ENCODE results near the gene SLC34A1.
A peak's percentile ranks its signal among the peaks of the same experiment; 100 is the strongest.
"Not testable (repeated sequence)": the region's sequence is repeated elsewhere in the genome, so short reads cannot be mapped to it uniquely, and the experiment has no call there.

Gene SLC34A1

DNA sequence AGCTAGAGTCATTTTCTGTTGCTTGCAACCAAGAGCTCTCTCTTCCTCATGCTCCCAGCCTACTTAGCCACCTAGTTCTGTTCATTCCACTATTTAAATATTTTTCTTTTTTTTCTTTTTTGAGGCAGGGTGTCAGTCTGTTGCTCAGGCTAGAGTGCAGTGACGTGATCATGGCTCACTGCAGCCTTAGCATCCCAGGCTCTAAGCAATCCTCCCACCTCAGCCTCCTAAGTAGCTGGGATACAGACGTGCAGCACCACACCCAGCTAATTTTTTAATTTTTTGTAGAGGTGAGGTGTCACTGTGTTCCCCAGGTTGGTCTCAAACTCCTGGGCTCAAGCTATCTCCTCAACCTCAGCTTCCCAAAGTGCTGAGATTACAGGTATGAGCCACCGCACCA, 30.2 kb downstream of the SLC34A1 start:
- DNase-seq, result no peak

GRCh38 chr5:177417081-177417480, 32.8 kb downstream of the SLC34A1 start:
- DNase-seq, result not testable (repeated sequence)

DNA sequence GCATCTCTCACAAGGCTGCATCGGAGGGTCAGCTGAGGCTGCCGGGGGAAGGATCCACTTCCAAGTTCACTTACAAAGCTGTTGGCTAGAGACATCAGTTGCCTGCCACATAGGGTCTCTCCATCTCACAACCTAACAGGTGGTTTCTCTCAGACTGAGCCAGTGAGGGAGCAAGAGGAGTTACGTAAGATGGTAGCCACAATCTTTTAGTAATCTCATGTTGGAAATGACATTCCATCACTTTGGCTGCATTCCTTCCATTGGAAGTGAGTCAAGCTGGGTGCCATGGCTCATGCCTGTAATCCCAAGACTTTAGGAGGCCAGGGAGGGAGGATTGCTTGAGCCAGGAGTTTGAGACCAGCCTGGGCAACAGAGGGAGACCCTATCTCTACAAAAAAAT, 34.8 kb downstream of the SLC34A1 start:
- DNase-seq, result no peak

DNA sequence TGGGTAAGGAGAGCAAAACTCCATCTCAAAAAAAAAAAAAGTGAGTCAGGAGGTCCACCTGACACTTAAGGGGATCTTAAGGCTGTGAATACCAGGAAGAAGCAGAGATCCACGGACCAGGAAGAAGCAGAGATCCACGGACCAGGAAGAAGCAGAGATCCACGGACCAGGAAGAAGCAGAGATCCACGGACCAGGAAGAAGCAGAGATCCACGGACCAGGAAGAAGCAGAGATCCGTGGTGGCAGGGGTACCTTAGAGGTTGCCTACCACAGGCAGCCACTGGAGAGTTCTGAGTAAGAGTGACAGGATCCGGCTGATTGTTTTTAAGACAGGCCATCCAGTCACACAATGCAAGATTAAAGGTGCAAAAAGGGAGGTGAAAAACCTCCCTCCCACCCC, 36.2 kb downstream of the SLC34A1 start:
- not testable (repeated sequence) for DNase-seq

DNA sequence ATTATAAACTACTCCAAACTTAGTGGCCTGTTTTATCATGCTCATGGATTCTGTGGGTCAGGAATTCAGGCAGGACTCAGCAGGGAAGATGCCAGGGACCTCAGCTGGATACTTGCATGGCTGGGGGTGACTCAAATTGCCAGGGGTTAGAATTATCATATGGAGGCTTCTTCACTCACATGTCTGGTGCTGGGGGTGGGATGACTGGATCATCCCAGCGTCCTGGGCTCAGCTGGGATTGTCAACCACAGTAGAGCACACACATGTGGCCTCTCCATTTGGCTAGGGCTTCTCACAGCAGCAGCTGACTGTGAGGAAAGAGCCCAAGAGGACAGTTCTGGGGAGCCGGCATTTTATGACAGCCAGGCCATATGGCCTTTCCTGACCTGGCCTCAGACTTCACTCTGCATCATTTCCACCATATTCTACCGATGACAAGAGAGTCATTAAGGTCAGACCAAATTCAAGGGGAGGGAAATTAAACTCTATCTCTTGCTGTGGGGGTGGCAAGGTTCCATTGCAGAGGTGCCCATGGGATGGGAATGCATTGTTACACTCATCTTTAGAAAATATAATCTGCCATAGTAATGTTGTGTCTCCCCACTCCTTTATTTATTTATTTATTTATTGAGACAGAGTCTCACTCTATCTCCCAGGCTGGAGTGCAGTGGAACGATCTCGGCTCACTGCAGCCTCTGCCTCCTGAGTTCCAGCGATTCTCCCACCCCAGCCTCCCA, 37.0 kb downstream of the SLC34A1 start:
- no peak for DNase-seq

GRCh38 chr5:177423671-177424070, 39.4 kb downstream of the SLC34A1 start:
- DNase-seq, result no peak

DNA sequence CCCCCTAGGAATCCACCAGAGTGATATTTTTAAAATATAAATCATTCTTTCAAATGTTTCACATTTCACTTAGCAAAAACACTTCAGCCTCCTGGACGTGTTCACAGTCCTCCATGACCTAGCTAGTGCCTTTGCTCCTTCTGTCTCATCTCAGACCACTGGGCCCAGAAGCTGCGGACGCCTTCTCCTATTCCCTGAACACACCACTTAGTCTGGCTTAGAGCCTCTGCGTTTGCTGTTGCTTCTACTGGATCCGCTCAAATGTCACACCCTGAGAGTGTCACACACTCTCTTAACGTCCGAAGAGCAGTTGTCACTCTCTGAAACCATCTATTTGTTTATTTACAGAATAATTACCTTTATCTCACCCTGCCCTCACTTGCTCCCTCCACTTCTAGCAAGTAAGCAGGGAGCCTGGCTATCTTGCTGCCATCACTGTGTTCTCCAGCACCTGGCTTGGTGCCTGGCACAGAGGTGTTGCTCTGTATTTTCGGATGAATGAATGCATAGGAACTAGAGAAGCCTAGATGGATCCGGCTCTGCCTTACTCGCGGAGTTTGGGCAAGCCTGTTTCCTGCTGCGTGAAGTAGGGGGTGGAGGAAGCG, 41.1 kb downstream of the SLC34A1 start:
- DNase-seq, result no peak

- DNase-seq, result peak; percentile 100
These were observed 41.7 kb downstream of the SLC34A1 start for GRCh38 chr5:177425801-177426565.

- no peak for DNase-seq
These were observed 42.5 kb downstream of the SLC34A1 start, which contains the start of gene GRK6 for GRCh38 chr5:177426566-177427210. Gene GRK6, plus strand, starts transcription at chr5:177426676. Its CDS starts 170 bp downstream, at chr5:177426846.

DNA sequence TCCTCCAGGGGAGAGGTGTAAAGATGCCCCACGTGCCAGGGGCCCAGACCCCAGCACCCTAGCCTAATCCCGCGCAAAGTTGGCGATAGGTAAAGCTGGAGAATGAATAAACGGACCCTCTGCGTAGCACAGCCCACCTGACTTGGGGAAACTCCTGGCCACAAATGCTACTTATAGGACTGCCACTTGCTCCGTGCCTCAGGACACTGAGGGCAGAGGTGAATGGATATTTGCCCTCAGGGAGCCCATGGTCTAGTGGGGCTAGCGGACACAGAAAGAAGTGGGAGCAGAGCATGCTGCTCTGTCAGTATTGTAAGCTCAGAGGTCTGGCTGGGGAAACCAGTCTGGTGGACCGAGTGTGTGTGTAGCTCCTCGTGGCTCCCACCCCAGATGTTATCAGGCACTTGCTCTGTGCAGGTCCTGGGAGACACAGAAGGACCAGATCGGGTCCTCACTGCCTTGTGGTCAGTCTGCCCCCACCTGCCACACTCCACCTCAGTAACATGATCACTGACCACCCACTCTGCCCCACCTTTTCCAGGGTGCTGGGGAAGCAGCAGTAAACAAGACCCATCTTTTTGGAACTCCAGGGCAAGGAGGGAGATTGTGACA, 43.1 kb downstream of the SLC34A1 start:
- DNase-seq, result peak; percentile 28

GRCh38 chr5:177427919-177428573, 43.8 kb downstream of the SLC34A1 start:
- peak; percentile 54 for DNase-seq

- no peak for DNase-seq
These were observed 44.5 kb downstream of the SLC34A1 start for GRCh38 chr5:177428574-177429217.

DNA sequence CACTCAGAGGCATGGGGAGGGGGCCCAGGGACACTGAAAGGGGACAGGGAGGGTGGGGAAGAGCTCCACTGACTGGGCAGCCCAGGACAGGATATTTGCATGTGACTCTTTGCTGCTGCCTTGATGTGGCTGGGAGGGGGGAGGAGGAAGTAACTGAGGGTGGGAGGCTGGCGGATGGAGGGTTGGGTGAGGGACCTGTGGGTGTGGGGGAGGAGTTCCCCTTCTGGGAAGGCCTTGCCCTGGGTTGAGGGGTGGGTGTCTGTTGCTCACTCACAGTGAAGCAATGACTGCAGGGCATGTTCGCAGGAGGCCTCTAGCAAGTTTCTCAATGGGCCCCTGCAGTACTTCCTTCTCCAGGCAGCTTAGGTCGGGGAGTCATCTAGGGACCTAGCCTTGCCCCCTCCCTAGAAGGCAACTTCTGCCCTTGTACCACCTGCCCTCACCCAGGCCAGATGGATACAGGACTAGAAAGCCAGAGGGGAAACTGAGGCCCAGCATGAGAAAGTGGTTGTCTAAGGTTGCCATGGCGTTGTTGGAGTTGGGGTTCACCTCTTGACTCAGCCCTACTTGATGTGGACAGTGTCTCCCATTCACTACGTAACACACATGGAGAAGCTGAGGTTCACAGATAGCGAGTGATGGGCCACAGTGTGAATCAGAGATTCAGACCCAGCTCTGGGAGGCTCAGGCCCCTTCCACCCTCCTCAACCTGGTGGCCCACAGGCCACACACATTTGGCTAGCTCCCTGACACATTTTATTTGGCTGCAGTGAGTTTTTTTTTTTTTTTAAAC, 45.2 kb downstream of the SLC34A1 start:
- peak; percentile 97 for DNase-seq

- no peak for DNase-seq
These were observed 46.1 kb downstream of the SLC34A1 start for GRCh38 chr5:177430140-177430951.

DNA sequence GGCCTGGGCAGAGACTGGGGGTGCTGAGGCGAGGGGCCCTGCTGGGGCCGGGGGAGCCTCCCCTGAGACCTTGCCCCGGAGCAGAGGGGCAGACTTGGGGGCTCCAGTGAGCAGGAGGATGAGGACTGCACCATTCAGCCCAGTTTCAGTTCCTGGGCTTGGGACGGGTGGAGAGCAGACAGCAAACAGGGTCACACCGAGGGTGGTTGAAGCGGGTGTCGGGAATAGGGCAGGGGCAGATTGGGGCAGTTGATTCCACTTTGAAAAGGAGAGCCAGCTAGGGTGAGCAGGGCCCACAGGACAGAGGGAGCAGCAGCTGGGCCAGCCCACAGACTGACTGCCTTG, 46.7 kb downstream of the SLC34A1 start:
- DNase-seq, result no peak

GRCh38 chr5:177431317-177432142, 47.3 kb downstream of the SLC34A1 start:
- no peak for DNase-seq

DNA sequence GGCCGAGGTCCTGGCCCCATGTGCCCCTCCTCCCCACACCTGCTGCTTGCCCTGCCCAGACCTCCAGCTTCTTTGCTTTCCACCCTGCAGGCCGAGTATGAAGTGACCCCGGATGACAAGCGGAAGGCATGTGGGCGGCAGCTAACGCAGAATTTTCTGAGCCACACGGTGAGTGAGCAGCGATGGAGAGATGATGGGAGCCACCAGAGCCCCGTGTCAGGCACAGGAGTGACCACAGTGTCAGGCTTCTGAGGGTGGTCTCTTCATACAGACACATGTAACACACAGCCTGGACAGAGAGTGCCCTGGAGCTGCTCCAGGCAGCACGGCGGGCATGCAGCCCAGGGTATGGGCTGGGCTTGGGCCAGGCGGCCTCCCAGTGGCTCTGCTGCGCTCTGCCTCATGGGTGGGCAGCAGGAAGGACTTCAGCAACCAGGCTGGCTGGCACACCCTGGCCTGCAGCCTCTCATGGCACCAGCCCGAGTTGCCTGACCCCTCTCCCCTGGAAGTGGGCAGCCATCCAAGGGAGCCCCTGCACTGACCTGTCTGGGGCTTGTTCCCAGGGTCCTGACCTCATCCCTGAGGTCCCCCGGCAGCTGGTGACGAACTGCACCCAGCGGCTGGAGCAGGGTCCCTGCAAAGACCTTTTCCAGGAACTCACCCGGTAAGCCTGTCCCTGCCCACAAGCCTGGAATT, 48.1 kb downstream of the SLC34A1 start:
- no peak for DNase-seq

DNA sequence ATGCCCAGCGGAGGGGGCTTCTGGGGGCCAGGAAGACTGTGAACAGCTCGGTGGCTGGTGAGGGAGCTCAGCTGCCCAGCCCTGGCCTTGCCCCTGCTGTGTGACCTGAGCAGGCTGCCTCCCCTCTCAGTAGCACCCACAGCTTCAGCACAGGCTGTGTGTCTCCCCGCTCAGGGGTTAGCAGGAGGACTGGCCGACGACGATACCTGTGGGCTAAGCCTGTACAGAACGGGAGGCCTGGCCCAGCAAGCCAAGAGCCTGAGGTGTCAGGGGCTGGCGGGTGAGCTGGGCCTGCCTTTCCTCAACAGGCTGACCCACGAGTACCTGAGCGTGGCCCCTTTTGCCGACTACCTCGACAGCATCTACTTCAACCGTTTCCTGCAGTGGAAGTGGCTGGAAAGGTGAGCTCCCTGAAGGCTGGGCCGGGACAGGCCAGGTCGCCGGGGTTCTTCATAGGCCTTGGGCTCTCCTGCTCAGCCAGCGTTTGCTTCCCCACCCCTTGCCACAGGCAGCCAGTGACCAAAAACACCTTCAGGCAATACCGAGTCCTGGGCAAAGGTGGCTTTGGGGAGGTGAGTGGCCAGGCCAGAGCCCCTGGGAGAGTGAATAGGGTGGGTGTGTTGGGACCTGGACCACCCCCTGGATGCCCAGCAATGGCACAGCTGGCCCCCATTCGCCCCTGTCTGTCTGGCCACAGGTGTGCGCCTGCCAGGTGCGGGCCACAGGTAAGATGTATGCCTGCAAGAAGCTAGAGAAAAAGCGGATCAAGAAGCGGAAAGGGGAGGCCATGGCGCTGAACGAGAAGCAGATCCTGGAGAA, 48.8 kb downstream of the SLC34A1 start:
- DNase-seq, result no peak

Data from suppressor macrophage treated with lipopolysaccharide for 4 hours (primary cell).